Activated CD4-positive, alpha-beta T cell treated with anti-CD3 and anti-CD28 coated beads for 1 hour (primary cell): Measurements from ENCODE around the gene DPY30.
A peak's percentile ranks its signal among the peaks of the same experiment; 100 is the strongest.

Source experiments
- DNase-seq: peaks from one replicate; pipeline ENCODE4 v3.0.0-alpha.2; 2020

DPY30 gene

GRCh38 chr2:32009516-32010256 is 29.9 kb downstream of the DPY30 start:
- DNase-seq = peak; percentile 10

DNA sequence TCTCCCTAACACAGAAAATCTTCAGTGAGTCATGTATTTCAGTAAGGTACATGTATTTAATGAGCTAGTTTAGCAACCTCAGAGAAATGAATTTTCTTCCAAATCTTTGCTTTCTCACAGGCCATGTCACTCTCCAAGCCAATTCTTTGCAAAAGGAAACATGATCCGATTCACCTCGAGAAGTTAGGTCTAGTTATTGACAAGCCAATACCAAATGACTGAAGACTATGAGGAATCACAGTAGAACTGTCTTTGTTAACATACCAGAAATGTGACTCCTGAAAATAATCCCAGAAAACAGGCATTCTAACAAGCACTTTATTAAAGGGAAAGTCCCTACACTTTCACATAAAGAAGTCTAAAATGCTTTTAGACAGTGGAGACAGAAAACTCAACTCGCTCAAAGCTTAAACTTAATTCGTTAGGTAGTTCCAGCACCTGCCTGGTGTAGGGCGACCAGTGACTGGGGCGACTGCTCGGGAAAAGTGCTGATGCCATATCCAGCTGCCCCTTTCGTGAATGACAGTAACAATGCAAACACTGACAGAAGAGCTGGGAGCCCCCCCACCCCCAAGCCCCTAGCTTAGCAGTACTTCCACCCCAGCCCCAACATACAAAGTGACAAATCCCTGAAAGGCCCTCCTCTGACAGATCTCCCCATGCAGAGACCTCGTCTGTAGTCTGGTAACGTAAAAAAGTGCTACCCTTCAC is 30.6 kb downstream of the DPY30 start:
- DNase-seq = no peak

DNA sequence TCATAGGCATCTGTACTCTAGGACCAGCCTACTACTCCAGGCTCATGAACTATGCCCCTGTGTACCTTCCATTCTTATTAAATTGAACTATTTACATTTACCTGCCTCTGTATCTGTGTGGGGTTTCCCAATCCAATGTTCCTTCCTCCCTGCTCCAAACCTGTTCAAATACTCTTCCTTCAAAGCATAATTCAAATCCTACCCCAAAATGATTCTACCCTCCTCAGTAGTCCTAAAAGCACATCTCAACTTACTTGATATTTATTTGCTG is 32.5 kb downstream of the DPY30 start:
- no peak for DNase-seq

- no peak for DNase-seq
Observed at GRCh38 chr2:32005371-32005976, 34.1 kb downstream of the DPY30 start.

DNA sequence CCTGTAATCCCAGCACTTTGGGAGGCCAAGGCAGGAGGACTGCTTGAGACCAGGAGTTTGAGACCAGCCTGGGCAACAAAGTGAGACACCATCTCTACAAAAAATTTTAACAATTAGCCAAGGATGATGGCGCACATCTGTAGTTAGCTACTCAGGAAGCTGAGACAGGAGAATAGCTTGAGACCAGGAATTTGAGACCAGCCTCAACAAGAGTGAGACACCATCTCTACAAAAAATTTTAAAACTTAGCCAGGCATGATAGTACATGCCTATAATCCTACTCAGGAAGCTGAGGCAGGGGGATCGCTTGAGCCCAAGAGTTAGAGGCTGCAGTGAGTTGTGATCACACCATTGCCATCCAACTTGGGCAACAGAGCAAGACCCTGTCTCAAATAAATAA is 35.8 kb downstream of the DPY30 start:
- no peak for DNase-seq

- no peak for DNase-seq
Observed at GRCh38 chr2:32002406-32002805, 37.2 kb downstream of the DPY30 start.

DNA sequence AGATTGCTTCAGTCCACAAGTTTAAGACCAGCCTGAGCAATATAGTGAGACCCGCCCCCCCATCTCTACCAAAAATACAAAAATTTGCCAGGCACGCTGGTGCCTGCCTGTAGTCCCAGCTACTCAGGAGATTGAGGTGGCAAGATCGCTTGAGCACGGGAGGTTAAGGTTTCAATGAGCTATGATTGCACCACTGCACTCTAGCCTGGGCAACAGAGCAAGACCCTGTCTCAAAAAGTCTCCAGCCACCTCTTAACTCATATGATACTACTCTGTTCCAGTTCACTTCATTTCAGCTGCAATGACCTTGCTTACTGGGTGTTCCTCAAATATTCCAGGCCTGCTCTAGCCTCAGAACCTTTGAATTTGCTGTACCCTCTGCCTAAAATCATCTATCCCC is 40.2 kb downstream of the DPY30 start:
- no peak for DNase-seq

- no peak for DNase-seq
Observed at GRCh38 chr2:31998731-31999383, 40.7 kb downstream of the DPY30 start.

GRCh38 chr2:31997653-31998052 is 42.0 kb downstream of the DPY30 start:
- no peak for DNase-seq

- DNase-seq = no peak
Observed at GRCh38 chr2:31996571-31997150, 42.9 kb downstream of the DPY30 start.

DNA sequence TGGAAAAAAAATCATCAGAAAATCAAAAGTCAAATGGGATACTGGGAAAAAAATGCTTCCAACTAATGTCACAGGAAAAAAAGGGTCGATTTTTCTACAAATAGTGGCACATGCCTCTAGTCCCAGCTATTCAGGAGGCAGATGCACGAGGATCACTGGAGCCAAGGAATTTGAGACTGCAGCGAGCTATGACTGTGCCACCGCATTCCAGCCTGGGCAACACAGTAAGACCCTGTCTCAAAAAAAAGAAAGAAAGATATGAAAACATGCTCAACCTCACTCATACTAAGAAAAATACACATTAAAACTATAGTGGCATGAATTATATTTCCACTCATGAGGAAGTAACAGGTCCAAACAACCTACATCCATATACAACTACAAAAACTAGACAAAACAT is 46.7 kb downstream of the DPY30 start:
- no peak for DNase-seq

DNA sequence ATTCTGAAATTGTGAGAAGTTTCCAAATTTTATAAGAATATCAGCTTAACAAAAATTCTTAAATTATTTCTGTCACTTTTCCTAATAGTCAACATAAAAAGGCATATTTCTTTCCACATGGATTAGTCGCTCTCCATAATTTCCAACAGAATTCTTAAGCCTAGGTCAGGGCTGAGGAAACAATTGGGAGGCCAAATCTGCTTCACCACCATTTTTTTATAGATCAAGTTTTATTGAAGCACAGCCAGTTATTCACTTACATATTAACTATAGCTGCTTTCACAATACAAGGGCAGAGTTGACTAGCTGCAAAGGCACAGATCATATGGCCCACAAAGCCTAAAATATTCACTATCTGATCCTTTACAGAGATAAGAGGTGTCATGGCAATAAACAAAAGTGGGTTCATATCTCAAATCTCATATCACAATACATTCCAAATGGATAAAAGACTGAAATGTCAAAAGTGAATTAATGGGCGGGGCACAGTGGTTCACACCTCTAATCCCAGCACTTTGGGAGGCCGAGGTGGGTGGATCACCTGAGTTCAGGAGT is 47.5 kb downstream of the DPY30 start:
- no peak for DNase-seq

DNA sequence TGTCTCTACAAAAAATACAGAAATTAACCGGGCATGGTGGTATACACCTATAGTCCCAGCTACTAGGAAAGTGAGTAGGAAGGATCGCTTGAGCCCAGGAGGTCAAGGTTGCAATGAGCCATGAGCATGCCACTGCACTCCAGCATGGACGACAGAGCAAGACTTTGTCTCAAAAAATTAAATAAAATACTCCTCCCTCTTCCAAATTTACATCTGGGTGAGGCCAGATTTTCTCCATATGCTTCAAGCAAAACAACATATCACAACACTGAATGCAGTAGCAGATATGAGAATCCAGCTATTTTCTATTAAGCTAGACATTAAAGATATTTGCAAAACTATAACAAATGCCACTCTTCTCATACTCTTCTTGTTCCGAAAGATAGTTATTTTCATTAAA is 49.7 kb downstream of the DPY30 start:
- no peak for DNase-seq

DNA sequence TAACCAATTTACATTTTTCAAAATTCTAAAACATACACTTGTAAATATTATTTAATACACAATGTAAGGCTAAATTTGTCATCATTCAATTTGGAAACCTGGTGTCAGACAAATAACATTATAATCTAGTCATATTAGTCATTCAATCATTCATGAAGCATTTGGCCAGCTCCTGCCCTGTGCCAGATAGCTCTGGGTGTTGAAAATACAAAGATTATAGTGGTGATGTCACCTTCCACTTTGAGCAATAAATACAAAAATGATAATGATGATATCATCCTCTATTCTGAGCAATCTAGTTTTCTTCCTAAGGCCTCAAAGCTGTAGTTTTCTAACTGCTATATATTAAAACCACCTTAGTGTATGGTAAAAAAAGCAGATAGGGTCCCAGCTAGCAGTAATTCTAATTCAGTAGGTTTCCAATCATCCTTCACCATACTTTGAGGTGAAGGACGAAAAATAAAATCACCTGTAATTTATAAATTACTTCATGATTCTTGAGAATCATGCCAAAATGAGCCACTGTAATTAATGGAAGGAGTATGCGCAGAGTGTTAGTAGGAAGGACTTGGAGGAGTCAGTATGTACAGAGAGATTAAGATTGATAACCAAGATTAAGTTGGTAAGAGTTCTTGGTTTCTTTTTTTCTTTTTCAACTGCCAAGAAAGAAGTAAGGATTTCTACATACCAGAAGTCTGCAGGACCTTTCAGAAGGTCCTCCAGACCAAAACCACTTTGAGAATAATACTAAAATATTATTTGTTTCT is 52.0 kb downstream of the DPY30 start:
- DNase-seq = no peak

- no peak for DNase-seq
Observed at GRCh38 chr2:31986906-31987305, 52.7 kb downstream of the DPY30 start.

DNA sequence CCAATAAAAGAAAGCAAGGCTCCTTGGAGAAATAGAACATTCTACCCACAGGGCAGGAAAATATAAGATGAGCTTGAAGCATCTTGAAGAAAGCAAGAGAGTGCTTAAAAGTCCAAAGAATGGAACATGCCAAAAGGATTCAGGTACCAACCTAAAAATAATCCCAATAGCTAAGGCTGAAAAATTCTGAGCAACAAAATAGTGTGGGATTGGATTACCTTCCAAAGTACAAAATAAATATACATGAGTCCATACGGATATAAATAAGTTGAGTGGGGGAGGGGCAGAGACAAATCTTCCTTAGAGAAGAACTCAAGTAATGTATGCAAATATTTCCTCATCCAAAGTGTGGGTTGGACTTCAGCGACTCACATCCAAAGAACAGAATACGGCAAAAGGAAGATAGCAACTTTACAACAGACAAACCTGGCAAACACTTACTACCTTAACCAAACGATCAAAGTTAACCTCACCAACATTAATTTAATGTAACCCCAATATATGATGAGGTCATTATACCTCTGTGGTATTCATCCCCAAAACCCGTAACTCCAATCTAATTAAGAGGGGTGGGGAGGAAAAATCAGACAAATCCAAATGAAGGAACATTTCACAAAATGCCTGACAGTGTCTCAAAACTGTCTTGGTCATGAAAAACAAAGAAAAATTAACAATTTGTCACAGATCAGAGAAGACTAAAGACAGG is 55.7 kb downstream of the DPY30 start:
- no peak for DNase-seq

DNA sequence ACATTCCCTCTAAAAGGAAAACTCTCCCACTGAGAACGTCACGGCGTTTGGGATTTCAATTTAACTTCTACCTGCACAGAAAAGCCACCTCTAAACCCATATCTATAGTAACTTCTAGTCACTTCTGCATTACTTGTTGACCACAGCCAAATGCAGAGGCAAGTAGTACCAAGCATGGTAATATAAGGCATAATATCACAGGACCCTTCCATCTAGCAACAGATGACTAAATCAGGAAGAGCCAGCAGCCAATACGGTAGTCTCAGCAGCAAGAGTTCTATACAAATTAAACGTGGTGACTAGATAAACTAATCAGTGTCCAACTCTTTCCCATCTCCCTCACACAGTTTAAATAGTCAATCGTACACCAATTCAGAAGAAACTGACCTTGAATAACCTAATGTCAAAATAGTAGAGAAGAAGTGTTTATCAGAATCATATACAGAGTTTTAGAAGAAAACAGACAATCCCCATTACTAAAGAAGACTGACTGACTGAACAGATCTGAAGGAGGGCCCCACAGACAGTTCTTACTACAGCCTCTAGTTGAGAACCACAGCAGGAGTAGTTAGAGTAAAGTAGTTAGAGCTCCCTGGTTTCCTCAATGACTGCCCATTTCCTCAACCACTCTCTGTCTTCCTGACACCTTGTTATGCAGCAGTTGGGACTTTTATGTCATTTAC is 58.8 kb downstream of the DPY30 start:
- DNase-seq = no peak

DNA sequence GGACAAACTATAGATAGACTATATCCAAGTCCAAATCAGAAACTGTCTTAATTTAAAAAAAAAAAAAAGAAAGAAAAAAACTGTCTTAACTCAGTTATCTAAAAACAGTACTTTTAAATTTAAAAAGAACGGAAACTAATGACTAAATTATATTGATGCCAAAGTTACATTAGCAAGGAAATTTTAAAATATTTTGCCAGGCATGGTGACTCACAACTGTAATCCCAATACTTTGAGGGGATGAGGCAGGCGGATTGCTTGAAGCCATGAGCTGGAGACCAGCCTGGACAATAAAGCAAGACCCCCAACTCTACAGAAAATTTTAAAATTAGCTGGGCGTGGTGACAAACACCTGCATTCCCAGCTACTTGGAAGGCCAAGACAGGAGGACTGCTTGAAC is 59.6 kb downstream of the DPY30 start:
- no peak for DNase-seq

GRCh38 chr2:31979018-31979417 is 60.6 kb downstream of the DPY30 start:
- no peak for DNase-seq

DNA sequence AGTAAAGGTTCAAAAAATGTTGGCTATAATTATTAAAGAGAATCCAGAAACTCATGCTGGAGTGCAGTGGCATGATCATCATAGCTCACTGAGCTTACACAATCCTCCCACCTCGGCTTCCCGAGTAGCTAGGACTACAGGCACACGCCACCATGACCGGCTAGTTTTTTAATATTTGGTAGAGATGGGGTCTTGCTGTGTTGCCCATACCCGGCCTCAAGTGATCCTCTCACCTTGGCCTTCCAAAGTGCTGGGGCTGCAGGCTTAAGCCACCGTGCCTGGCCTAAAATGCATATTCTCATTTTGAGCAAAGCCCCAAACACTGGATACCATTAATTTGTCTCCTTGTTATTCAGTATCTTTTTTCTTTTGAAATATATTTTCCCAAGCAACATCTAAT is 61.2 kb downstream of the DPY30 start:
- DNase-seq = no peak
